HK-2 (cell line): ENCODE measurements around the gene MOB3A.
"Not testable (repeated sequence)": the region's sequence is repeated elsewhere in the genome, so short reads cannot be mapped to it uniquely, and the experiment has no call there.

Experiments
- DNase-seq: peaks from one replicate; pipeline ENCODE4 v3.0.0-alpha.2; 2018; ENCODE audit not compliant: unreplicated experiment

Gene MOB3A

GRCh38 chr19:2034253-2034652 lies 61.9 kb downstream of the MOB3A start:
- not testable (repeated sequence) for DNase-seq

DNA sequence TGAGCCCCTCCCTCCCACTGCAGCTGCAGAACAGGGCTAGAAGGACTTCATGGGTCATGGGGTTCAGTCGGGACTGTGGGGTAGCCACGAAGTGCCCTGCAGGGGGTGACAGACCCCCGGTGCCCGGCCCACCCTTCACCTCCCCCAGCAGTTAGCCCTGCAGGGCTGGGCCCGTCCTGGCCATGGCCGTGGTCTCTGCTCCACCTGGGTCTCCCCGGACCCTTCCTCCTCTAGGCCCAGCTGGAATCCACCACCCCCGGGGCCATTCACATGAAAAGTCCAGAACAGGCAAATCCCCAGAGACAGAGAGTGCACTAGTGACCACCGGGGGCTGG lies 62.3 kb downstream of the MOB3A start:
- DNase-seq, result no peak

DNA sequence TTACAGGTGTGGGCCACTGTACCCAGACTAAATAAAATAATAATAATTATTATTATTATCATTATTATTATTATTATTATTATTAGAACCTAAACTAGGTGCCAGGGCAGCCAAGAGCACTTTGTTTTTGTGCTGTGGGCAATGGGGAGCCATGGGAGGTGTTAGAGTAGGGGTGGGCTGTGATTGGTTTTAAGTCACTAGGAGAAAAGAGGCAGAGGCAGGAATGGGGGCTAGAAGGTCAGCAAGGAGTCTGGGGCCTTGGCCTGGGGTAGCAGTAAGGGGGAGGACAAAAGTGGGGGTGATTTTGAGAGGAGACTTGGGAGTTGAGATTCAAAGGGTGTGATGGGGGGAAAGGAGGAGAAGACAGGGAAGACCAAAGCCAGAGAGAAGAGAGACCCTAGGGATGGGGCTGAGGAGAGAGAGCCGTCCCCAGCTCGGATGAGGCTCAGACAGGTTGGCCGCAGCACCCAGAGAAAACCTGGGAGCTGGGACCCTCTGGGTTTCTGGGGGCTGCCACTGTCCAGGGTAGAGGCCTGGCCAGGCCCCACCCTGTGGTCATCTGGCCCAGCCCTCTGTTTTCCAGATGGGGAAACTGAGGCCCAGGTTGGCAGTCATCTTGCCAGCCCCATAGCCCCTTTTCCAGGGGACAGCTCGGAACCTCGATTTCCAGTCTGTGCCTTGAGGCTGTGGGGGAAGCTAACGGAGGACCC lies 62.9 kb downstream of the MOB3A start:
- no peak for DNase-seq

- peak; percentile 93 for DNase-seq
Observed at GRCh38 chr19:2032296-2032941, 63.7 kb downstream of the MOB3A start.

- DNase-seq, result no peak
Observed at GRCh38 chr19:2027361-2027760, 68.8 kb downstream of the MOB3A start.

- no peak for DNase-seq
Observed at GRCh38 chr19:2026770-2027169, 69.4 kb downstream of the MOB3A start.

GRCh38 chr19:2022289-2022688 lies 73.8 kb downstream of the MOB3A start:
- no peak for DNase-seq

GRCh38 chr19:2021453-2022140 lies 74.5 kb downstream of the MOB3A start:
- DNase-seq, result no peak
